ENCODE data around the gene ZNF644. TPM values are rescaled to one million over a fixed set of nuclear protein-coding genes. Genes with fewer than 3 reads are reported as not detected.

Gene ZNF644
- polyA plus RNA-seq, 1 of the 3 experiments (the other 2 are of a cell fraction), result 5.6 TPM

DNA sequence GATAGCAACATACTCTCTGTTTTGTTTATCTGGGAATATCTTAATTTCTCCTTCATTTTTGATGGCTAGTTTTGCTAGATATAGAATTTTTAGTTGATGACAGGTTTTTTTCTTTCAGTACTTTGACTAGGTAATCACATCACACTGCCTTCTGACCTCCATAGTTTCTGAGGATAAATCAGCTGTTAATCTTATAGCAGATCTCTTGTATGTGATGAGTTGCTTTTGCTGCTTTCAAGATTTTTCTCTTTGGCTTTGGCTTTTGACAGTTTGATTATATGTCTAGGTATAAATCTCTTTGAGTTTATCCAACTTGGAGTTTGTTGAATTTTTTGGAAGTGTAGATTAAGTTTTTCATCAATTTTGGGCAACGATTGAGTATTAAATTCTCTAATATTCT, 142.6 kb downstream of the ZNF644 start:
- H3K36me3 ChIP-seq (replicated peaks in 1 of 2; ENCODE audit: control insufficient read depth in 1 of 2, insufficient read depth in 2 of 2, low read length in 1 of 2), result no peaks in the 10 kb centered on the region
- no peak for DNase-seq
- 87% methylated on average over 1 of the region's 1 CpG for WGBS (ENCODE audit: low lambda C conversion rate)
- no peaks in the 10 kb centered on the region for H3K4me1 ChIP-seq (ENCODE audit: control insufficient read depth in 1 of 2, insufficient read depth in 2 of 2, low read depth in 1 of 2, low read length in 1 of 2)
- H3K4me2 ChIP-seq, result no peak overlapping the region
- no peaks in the 10 kb centered on the region for H3F3A ChIP-seq (replicated peaks; ENCODE audit: insufficient read depth)
- no peak overlapping the region for H2AFZ ChIP-seq (ENCODE audit: low read depth)
- no peaks in the 10 kb centered on the region for H3K79me2 ChIP-seq (ENCODE audit: insufficient read depth)
- no peaks in the 10 kb centered on the region for H3K9me2 ChIP-seq
- no peak overlapping the region for H3K4me3 ChIP-seq (ENCODE audit: low read depth in 2 of 2, low read length in 1 of 2)
- no peak overlapping the region for H3K27ac ChIP-seq (ENCODE audit: low read depth in 2 of 2, low read length in 1 of 2)
- no peak for TF ChIP-seq RFX5 (IDR thresholded peaks at IDR 0.05; ENCODE audit: low read length)
- no peak for TF ChIP-seq POLR2AphosphoS5 (IDR thresholded peaks at IDR 0.05; ENCODE audit: low read depth, low read length)
- no peak for TF ChIP-seq CHD2 (IDR thresholded peaks at IDR 0.05; ENCODE audit: low read length, partially characterized antibody)
- no peak for TF ChIP-seq RAD21 (IDR thresholded peaks at IDR 0.05; ENCODE audit: low read length)
- no peak for TF ChIP-seq FOXJ3 (CRISPR knock-in tag; IDR thresholded peaks at IDR 0.05)
- TF ChIP-seq EZH2phosphoT487 (IDR thresholded peaks at IDR 0.05; ENCODE audit: borderline replicate concordance, low read depth), result no peak
- no peak overlapping the region for H3K9ac ChIP-seq
- peaks cover 6% of the 10 kb centered on the region; the same call in 1 of the 2 replicates for H3K9me3 ChIP-seq
- no peaks in the 10 kb centered on the region for H3K27me3 ChIP-seq (ENCODE audit: insufficient read depth)
- ChIA-PET POLR2A (no interaction called here), CTCF (no interaction called here)
- no peaks in the 10 kb centered on the region for H4K20me1 ChIP-seq (ENCODE audit: insufficient read depth)

DNA sequence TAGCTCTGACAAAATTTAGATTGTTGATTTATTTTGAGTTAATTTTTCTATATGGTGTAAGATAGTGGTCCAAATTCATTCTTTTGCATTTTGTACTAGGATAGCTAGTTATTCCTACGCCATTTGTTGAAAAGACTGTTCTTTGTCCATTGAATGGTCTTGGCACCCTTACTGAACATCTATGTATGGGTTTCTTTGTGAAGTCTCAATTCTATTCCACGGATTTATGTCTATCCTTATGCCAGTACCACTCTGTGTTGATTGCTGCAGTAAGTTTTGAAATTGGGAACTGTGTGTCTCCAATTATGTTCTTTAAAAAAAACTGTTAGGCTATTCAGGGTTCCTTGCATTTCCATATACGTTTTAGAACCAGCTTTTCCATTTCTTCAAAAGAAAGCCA, 145.7 kb downstream of the ZNF644 start:
- Histone ChIP-seq H2AFZ (ENCODE audit: low read depth) (no peak overlapping the region), H3K79me2 (ENCODE audit: insufficient read depth) (no peaks in the 10 kb centered on the region), H3K27me3 (ENCODE audit: insufficient read depth) (no peaks in the 10 kb centered on the region), H3K4me2 (no peak overlapping the region), H3K4me3 (ENCODE audit: low read depth in 2 of 2, low read length in 1 of 2) (no peak overlapping the region), H3K27ac (ENCODE audit: low read depth in 2 of 2, low read length in 1 of 2) (no peak overlapping the region), H3K9ac (no peak overlapping the region), H3K9me2 (no peaks in the 10 kb centered on the region), H3F3A (replicated peaks; ENCODE audit: insufficient read depth) (no peaks in the 10 kb centered on the region), H4K20me1 (ENCODE audit: insufficient read depth) (no peaks in the 10 kb centered on the region), H3K4me1 (ENCODE audit: control insufficient read depth in 1 of 2, insufficient read depth in 2 of 2, low read depth in 1 of 2, low read length in 1 of 2) (no peaks in the 10 kb centered on the region), H3K9me3 (peaks cover 6% of the 10 kb centered on the region; the same call in 1 of the 2 replicates), H3K36me3 (replicated peaks in 1 of 2; ENCODE audit: control insufficient read depth in 1 of 2, insufficient read depth in 2 of 2, low read length in 1 of 2) (no peaks in the 10 kb centered on the region)
- 7% methylated on average over 3 of the region's 3 CpGs for WGBS (ENCODE audit: low lambda C conversion rate)
- POLR2A ChIA-PET, result no interaction called here
- CTCF ChIA-PET, result no interaction called here
- TF ChIP-seq RFX5 (IDR thresholded peaks at IDR 0.05; ENCODE audit: low read length), result no peak
- TF ChIP-seq, protein P1, sequence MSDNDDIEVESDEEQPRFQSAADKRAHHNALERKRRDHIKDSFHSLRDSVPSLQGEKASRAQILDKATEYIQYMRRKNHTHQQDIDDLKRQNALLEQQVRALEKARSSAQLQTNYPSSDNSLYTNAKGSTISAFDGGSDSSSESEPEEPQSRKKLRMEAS (IDR thresholded peaks at IDR 0.05; ENCODE audit: low read depth), result no peak
- TF ChIP-seq ELF1 (IDR thresholded peaks at IDR 0.05), result no peak
- TF ChIP-seq SIN3A (IDR thresholded peaks at IDR 0.05; ENCODE audit: borderline replicate concordance, low read depth, low read length), result no peak
- no peak for TF ChIP-seq EZH2phosphoT487 (IDR thresholded peaks at IDR 0.05; ENCODE audit: borderline replicate concordance, low read depth)
- DNase-seq, result no peak
